Nucleus accumbens (tissue), 56 donors: Measurements from ENCODE around the gene TXNDC2.

Experiments
- DNase-seq, 56 donors: peaks; one replicate each; lab custom pipeline; 2025; lab: John Stamatoyannopoulos, UW

The TXNDC2 gene

GRCh38 chr18:9858642-9859041, 27.1 kb upstream of the TXNDC2 start:
- DNase-seq, result no peak

- DNase-seq, result no peak
These were observed 26.5 kb upstream of the TXNDC2 start for GRCh38 chr18:9859232-9859631.

GRCh38 chr18:9860682-9861081, 25.1 kb upstream of the TXNDC2 start:
- DNase-seq, result no peak

GRCh38 chr18:9861157-9861556, 24.6 kb upstream of the TXNDC2 start:
- DNase-seq, result no peak

GRCh38 chr18:9861933-9862332, 23.8 kb upstream of the TXNDC2 start:
- no peak for DNase-seq

GRCh38 chr18:9862686-9863085, 23.1 kb upstream of the TXNDC2 start:
- no peak for DNase-seq

- DNase-seq, result peak in 12 of 56 donors; percentile 6 to 57 (median 21)
These were observed 22.5 kb upstream of the TXNDC2 start for GRCh38 chr18:9863282-9863681.

- DNase-seq, result no peak
These were observed 19.8 kb upstream of the TXNDC2 start for GRCh38 chr18:9865764-9866490.

- no peak for DNase-seq
These were observed 19.1 kb upstream of the TXNDC2 start for GRCh38 chr18:9866627-9867026.

GRCh38 chr18:9867071-9867594, 18.6 kb upstream of the TXNDC2 start:
- DNase-seq, result no peak

GRCh38 chr18:9868857-9869714, 16.7 kb upstream of the TXNDC2 start:
- no peak for DNase-seq

- DNase-seq, result no peak
These were observed 15.9 kb upstream of the TXNDC2 start for GRCh38 chr18:9869715-9870430.

GRCh38 chr18:9870431-9871008, 15.3 kb upstream of the TXNDC2 start:
- DNase-seq, result no peak

GRCh38 chr18:9871244-9871746, 14.5 kb upstream of the TXNDC2 start:
- DNase-seq, result no peak

GRCh38 chr18:9872823-9873222, 12.9 kb upstream of the TXNDC2 start:
- DNase-seq, result no peak

GRCh38 chr18:9874728-9875127, 11.0 kb upstream of the TXNDC2 start:
- DNase-seq, result no peak

GRCh38 chr18:9876212-9876866, 9.4 kb upstream of the TXNDC2 start:
- DNase-seq, result no peak

- no peak for DNase-seq
These were observed 8.7 kb upstream of the TXNDC2 start for GRCh38 chr18:9876867-9877654.

GRCh38 chr18:9877655-9878014, 8.1 kb upstream of the TXNDC2 start:
- DNase-seq, result no peak
